DOHH2 (cell line): Measurements from ENCODE around the gene TTLL13.
A peak's percentile ranks its signal among the peaks of the same experiment; 100 is the strongest.
"Not testable (repeated sequence)": the region's sequence is repeated elsewhere in the genome, so short reads cannot be mapped to it uniquely, and the experiment has no call there.

Source experiments
- H3F3A ChIP-seq: fragments of 200-600 bp; sonication (generic), shearing (Covaris generic); 2 replicates; pipeline ENCODE4 v1.6.0; 2016; ENCODE audit warnings: antibody characterized with exemption, mild to moderate bottlenecking; ENCODE audit not compliant: control insufficient read depth, insufficient read depth
- H3K27ac ChIP-seq: fragments of 200-600 bp; sonication (generic); 2 replicates; pipeline ENCODE4 v1.5.1; 2014; ENCODE audit warnings: low read depth, mild to moderate bottlenecking, low read length, moderate library complexity
- H3K27me3 ChIP-seq: fragments of 200-600 bp; sonication (generic); 2 replicates; pipeline ENCODE4 v1.6.1; 2014; ENCODE audit warnings: mild to moderate bottlenecking, low read length, mixed read lengths; ENCODE audit not compliant: control insufficient read depth
- H3K36me3 ChIP-seq: fragments of 200-600 bp; sonication (generic); 2 replicates; pipeline ENCODE4 v1.6.1; 2014; ENCODE audit warnings: mild to moderate bottlenecking, low read length, moderate library complexity, mixed read lengths; ENCODE audit not compliant: control insufficient read depth
- H3K4me1 ChIP-seq: fragments of 200-600 bp; sonication (generic); 2 replicates; pipeline ENCODE4 v1.6.1; 2014; ENCODE audit warnings: mild to moderate bottlenecking, low read length, mixed read lengths; ENCODE audit not compliant: control insufficient read depth
- H3K4me2 ChIP-seq: fragments of 200-600 bp; sonication (generic); 2 replicates; pipeline ENCODE4 v1.6.0; 2014; ENCODE audit warnings: mild to moderate bottlenecking, low read length, moderate library complexity
- H3K4me3 ChIP-seq: fragments of 200-600 bp; sonication (generic); 2 replicates; pipeline ENCODE4 v1.5.1; 2014; ENCODE audit warnings: mild to moderate bottlenecking, low read length, mixed read lengths
- H3K79me2 ChIP-seq: fragments of 200-600 bp; sonication (generic); 2 replicates; pipeline ENCODE4 v1.6.1; 2014; ENCODE audit warnings: mild to moderate bottlenecking, low read length, mixed read lengths; ENCODE audit not compliant: control insufficient read depth
- H3K9me2 ChIP-seq: fragments of 200-600 bp; sonication (generic); replicated peaks from 2 replicates; pipeline ENCODE4 v1.6.1; 2014; ENCODE audit warnings: mild to moderate bottlenecking, low read length, mixed read lengths; ENCODE audit not compliant: control insufficient read depth
- H3K9me3 ChIP-seq: fragments of 200-600 bp; sonication (generic); 2 replicates; pipeline ENCODE4 v1.6.1; 2014; ENCODE audit warnings: antibody characterized with exemption, low read length, mixed read lengths; ENCODE audit not compliant: control insufficient read depth, insufficient read depth
- H4K20me1 ChIP-seq: fragments of 200-600 bp; sonication (generic); 2 replicates; pipeline ENCODE4 v1.6.0; 2014; ENCODE audit warnings: low read depth, mild to moderate bottlenecking, antibody characterized with exemption, low read length, moderate library complexity; ENCODE audit not compliant: control insufficient read depth, insufficient read depth
- CTCF ChIP-seq: fragments of 200-600 bp; sonication (generic); IDR thresholded peaks from one replicate; pipeline ENCODE4 v1.5.1; 2014; ENCODE audit warnings: antibody characterized with exemption, mild to moderate bottlenecking, low read depth, low read length; ENCODE audit not compliant: poor library complexity, severe bottlenecking
- EZH2phosphoT487 ChIP-seq: fragments of 200-600 bp; sonication (generic); IDR thresholded peaks from 2 replicates; pipeline ENCODE4 v1.6.1; 2017; ENCODE audit warnings: borderline replicate concordance, mild to moderate bottlenecking, antibody characterized with exemption, low read length, moderate library complexity, mixed read lengths

TTLL13 gene

DNA sequence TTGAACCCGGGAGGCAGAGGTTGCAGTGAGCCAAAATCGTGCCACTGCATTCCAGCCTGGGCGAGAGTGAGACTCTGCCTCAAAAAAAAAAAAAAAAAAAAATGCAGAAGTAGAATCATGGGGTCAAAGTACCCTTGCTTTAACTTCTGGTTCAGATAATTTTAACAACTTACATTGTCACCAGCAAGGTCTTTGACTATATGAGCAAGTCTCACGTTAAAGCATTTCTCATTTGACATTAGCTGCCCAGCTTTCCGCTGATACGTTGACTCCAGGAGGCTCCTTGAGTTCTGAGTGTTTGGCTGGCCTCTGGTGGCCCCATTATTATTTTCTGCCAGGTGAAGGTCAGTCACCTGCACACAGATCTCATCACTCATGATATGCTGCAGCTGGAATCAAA is 32.3 kb downstream of the TTLL13 start:
- not testable (repeated sequence) for H3K27me3 ChIP-seq, H3K27ac ChIP-seq, H3K9me2 ChIP-seq, H3K9me3 ChIP-seq, H3F3A ChIP-seq, H3K4me2 ChIP-seq, H3K4me1 ChIP-seq, H3K36me3 ChIP-seq, H3K79me2 ChIP-seq, H4K20me1 ChIP-seq, H3K4me3 ChIP-seq

DNA sequence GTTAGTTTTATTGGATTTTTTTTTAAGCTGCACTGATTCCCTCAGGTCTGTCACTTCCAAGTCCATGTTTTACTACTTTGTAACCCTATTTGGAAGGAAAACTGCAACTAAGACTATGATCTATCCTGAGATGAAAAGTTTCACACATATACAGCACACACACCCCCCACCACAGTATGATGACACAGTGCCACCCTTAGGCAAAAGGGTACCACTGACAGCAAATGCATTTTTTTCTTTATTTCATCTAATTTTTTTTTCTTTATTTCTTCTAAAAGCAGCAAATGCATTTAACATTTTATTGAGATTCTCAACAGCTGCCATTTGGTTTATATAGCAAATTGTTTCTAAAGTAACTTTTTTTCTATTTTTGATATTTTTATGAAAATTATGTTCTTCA is 37.3 kb downstream of the TTLL13 start:
- Histone ChIP-seq H3K4me3 (no peak overlapping the region), H3K79me2 (no peaks in the 10 kb centered on the region), H3K9me2 (no peaks in the 10 kb centered on the region), H3K4me1 (peaks cover 4% of the 10 kb centered on the region; the same call in 1 of the 2 replicates), H4K20me1 (no peaks in the 10 kb centered on the region), H3K9me3 (no peaks in the 10 kb centered on the region), H3K27me3 (no peaks in the 10 kb centered on the region), H3K27ac (no peak overlapping the region), H3K4me2 (no peak overlapping the region), H3K36me3 (no peaks in the 10 kb centered on the region), H3F3A (no peaks in the 10 kb centered on the region)
- TF ChIP-seq EZH2phosphoT487 = no peak
- TF ChIP-seq CTCF = peak; percentile 69

- Histone ChIP-seq H3K9me3 (no peaks in the 10 kb centered on the region), H3K4me3 (no peak overlapping the region), H3K27me3 (no peaks in the 10 kb centered on the region), H3K9me2 (no peaks in the 10 kb centered on the region), H3K79me2 (no peaks in the 10 kb centered on the region), H3K4me1 (peaks cover 4% of the 10 kb centered on the region; the same call in 1 of the 2 replicates), H4K20me1 (no peaks in the 10 kb centered on the region), H3K36me3 (no peaks in the 10 kb centered on the region), H3K27ac (no peak overlapping the region), H3K4me2 (no peak overlapping the region), H3F3A (no peaks in the 10 kb centered on the region)
- TF ChIP-seq CTCF (no peak), EZH2phosphoT487 (no peak)
Observed at GRCh38 chr15:90287101-90287500, 37.7 kb downstream of the TTLL13 start.

- Histone ChIP-seq H3K4me1 (peaks cover 4% of the 10 kb centered on the region; the same call in 1 of the 2 replicates), H3K4me2 (no peak overlapping the region), H3K9me3 (no peaks in the 10 kb centered on the region), H3K27ac (no peak overlapping the region), H3K9me2 (no peaks in the 10 kb centered on the region), H3K79me2 (no peaks in the 10 kb centered on the region), H3F3A (no peaks in the 10 kb centered on the region), H3K27me3 (no peaks in the 10 kb centered on the region), H3K4me3 (no peak overlapping the region), H3K36me3 (no peaks in the 10 kb centered on the region), H4K20me1 (no peaks in the 10 kb centered on the region)
- TF ChIP-seq EZH2phosphoT487 (no peak), CTCF (no peak)
Observed at GRCh38 chr15:90287946-90288345, 38.6 kb downstream of the TTLL13 start.
